HuH-7.5 (cell line): Measurements from ENCODE around the gene SIK2.

Source experiments
- DNase-seq: peaks from one replicate; pipeline ENCODE4 v3.0.0; 2011; ENCODE audit warnings: low spot score

SIK2 gene

GRCh38 chr11:111659201-111660115 is 57.2 kb downstream of the SIK2 start:
- DNase-seq, result no peak

GRCh38 chr11:111660822-111661221 is 58.6 kb downstream of the SIK2 start:
- no peak for DNase-seq

- DNase-seq, result no peak
Observed at GRCh38 chr11:111663820-111664219, 61.6 kb downstream of the SIK2 start.

- peak; percentile 6 for DNase-seq
Observed at GRCh38 chr11:111665777-111666176, 63.5 kb downstream of the SIK2 start.

GRCh38 chr11:111668980-111669379 is 66.7 kb downstream of the SIK2 start:
- DNase-seq, result no peak

- DNase-seq, result no peak
Observed at GRCh38 chr11:111671383-111671782, 69.1 kb downstream of the SIK2 start.

GRCh38 chr11:111672949-111673348 is 70.7 kb downstream of the SIK2 start:
- no peak for DNase-seq

GRCh38 chr11:111674941-111675340 is 72.7 kb downstream of the SIK2 start:
- DNase-seq, result no peak

- DNase-seq, result no peak
Observed at GRCh38 chr11:111675891-111676290, 73.6 kb downstream of the SIK2 start.

GRCh38 chr11:111676878-111677585 is 74.8 kb downstream of the SIK2 start:
- DNase-seq, result no peak

GRCh38 chr11:111680486-111681175 is 78.4 kb downstream of the SIK2 start:
- no peak for DNase-seq

GRCh38 chr11:111683806-111684205 is 81.6 kb downstream of the SIK2 start:
- no peak for DNase-seq

- no peak for DNase-seq
Observed at GRCh38 chr11:111684251-111684650, 82.0 kb downstream of the SIK2 start.

- DNase-seq, result no peak
Observed at GRCh38 chr11:111688013-111688412, 85.8 kb downstream of the SIK2 start.

GRCh38 chr11:111691176-111691575 is 88.9 kb downstream of the SIK2 start:
- no peak for DNase-seq

- DNase-seq, result no peak
Observed at GRCh38 chr11:111691741-111692140, 89.5 kb downstream of the SIK2 start.

- no peak for DNase-seq
Observed at GRCh38 chr11:111693224-111693937, 91.1 kb downstream of the SIK2 start.

- DNase-seq, result no peak
Observed at GRCh38 chr11:111694851-111695250, 92.6 kb downstream of the SIK2 start.

GRCh38 chr11:111696556-111696955 is 94.3 kb downstream of the SIK2 start:
- DNase-seq, result no peak

GRCh38 chr11:111697933-111698371 is 95.7 kb downstream of the SIK2 start:
- DNase-seq, result no peak

- DNase-seq, result no peak
Observed at GRCh38 chr11:111698852-111699559, 96.8 kb downstream of the SIK2 start.
